Activated CD8-positive, alpha-beta memory T cell treated with anti-CD3 and anti-CD28 coated beads for 4 hours (primary cell): ENCODE results near the gene ZMYM3.
A peak's percentile ranks its signal among the peaks of the same experiment; 100 is the strongest.
"Not testable (repeated sequence)": the region's sequence is repeated elsewhere in the genome, so short reads cannot be mapped to it uniquely, and the experiment has no call there.

ENCODE experiments used
- DNase-seq, 2 donors: peaks; one replicate each; pipeline ENCODE4 v3.0.0-alpha.2; 2020; ENCODE audit warnings: low read depth in 2 of 2

The ZMYM3 gene

DNA sequence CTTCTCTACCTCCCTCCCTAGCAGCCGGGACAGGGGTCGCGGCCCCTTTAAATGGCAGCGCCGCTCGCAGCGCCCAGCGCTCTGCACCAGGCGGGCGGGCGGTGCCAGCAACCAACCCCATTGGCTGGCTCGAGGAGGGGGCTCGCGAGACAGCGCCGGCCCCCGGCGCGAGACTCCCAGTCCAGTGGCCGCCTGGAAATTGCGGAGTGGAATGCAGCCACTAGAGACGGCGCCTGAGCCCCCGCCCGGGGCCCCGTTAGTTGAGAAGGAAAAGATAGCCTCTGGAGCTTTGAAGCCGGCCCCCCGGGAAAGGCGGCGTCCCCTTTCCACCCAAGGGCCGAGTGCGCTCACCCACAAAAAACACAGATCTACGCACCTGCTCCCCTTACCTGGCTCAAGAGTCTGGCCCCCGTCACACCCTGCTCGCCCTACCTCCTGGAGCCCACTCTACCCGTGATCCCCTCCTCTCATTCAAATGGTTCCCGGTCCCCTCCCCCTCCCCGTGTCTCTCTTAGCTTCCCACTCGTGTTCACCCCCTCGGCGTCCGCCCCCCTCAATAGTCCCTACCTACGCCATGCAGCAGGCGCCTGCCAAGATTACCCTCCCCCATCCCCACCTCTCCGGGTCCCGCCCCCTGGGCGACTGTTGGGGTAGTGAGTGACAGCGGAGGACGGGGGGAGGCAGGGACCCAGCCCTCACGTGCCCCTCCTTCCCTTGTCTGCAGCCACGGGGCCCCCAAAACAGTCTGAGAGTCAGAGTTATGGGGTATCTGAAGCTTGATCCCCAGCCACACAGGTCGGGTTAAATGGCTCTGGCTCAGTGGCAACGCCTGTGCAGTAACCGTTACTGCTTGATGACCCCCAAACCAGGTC lies at the start of gene ZMYM3:
TSS of gene ZMYM3 (minus strand) at position 49 of the 872 bp plus-strand sequence. CDS start 885 bp downstream, outside the sequence.
- peak; percentile 52 to 58 for DNase-seq

DNA sequence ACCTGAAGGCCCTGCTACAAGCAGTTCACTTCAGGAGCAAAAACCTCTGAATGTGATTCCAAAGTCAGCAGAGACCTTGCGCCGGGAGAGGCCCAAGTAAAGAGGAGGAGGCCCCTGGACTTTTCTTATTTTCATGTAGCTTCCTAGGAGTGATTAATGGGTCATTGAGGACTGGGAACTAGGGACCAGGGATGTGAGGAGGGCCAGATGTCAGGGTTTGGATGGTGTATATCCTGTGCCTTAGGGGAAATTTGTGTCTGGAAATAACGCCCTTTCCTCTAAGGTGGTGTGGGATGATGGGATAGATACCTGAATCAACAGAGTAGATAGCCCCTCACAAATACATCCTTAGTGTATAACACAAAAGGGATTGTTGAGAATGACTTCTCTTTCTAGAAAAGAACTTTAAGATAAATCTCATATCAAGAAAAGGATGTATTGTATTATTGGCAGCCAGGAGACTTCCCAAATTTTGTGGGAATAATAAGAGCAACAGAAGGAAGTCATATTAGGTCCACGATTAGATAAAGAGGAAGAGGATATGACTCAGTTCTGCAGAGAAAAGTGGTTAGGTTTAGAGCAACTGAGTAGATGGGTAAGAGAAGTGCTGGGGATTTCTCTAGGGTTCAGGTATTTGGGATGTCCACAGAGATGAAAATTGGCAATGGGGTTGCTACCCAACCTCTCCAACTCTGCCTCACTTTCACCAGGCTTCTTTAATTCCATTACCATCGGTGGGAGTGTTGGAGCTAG lies 48.7 kb upstream of the ZMYM3 start:
- DNase-seq: no peak

DNA sequence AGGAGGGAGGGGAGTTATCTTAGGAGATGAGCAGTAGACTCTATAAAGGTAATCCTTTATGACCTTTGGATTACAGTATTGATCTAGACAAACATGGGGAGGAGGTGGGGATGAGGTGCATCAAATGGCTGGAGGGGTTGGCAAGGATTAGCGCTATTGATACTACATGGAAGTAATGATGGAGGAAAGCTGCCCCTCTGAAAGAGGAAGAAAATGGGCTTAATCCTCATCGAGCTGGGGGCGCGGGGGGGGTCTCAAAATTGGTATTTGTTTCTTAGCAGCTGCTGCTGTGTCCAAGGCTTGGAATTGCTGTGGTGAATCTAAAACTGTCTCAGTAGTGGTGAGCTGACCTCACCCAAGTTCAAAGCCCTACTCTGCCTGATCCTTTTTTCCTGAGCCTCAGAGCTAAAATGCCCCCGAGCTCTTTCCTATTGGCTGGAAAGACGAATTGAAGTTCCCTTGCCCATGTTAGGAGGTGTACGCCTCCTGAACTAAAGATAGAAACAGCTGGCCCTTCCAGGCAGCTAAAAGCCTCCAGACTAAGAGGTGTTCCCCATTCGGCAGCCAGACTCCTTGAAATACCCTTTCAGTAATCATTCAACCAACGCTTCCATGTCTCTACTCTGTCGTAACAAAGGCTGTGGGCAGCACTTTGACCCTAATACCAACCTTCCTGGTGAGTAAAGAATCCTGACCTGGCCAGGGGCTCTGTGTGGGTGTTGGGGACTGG lies 47.4 kb upstream of the ZMYM3 start, which contains the start of gene ITGB1BP2:
TSS of gene ITGB1BP2 (plus strand) at position 556 of the 730 bp plus-strand sequence. CDS start at position 613, 57 bp downstream.
- DNase-seq: no peak

DNA sequence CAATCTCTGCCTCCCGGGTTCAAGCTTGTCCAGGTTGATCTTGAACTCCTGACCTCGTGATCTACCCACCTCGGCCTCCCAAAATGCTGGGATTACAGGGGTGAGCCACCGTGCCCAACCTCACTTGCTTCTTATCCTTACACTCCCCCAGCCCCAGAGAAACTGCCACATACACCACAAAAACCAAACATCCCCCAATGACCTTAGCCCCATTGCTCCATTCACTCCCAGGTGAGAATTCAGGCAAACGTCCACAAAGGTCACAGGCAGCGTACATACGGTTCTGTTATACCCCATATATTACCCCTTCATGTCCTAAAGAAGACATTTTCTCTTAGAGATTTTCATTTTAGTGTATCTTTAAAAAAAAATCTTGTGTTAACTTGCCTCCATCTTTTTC lies 46.6 kb upstream of the ZMYM3 start:
- not testable (repeated sequence) for DNase-seq

DNA sequence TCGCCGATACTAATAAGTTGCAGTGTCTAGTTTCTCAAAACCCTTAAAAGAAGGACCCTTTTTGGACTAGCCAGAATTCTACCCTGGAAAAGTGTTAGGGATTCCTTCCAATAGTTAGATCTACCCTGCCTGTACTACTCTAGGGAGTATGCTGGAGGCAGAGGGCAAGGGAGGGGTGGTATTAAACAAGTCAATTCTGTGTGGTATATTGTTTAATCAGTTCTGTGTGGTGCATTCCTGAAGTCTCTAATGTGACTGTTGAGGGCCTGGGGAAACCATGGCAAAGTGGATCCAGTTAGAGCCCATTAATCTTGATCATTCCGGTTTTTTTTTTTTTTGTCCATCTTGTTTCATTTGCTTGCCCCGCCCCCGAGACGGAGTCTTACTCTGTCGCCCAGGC lies 46.1 kb upstream of the ZMYM3 start:
- DNase-seq: not testable (repeated sequence)

DNA sequence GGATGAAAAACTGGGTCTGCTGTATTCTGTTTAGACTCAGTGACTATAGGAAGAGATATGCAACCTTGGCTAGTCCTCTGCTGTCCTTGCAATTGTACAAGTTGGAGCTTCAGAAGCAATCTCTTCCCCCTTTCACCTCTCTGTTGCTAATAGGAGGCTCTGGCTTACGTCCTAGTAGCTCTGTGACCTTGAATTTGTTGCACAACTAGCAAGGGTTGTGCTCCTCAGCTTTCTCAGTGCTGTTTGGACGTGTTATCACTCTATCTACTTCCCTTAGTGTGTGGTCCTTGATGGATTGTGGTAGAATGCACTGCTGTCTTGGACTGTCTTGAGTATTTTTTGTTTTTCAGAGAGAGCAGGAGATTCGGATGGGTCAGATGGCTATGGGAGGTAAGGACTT lies 44.2 kb upstream of the ZMYM3 start:
- no peak for DNase-seq

DNA sequence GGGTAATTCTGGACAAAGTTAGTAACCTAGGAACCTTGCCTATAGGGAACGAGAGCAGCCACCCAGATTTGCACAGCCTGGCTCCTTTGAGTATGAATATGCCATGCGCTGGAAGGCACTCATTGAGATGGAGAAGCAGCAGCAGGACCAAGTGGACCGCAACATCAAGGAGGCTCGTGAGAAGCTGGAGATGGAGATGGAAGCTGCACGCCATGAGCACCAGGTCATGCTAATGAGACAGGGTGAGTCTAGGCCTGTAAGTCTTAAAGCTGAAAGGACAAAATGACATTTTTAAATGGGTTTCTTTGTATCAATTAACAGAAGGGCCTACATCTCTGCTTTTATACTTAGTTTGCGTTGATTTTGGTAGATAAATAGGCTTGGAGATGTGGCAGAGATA lies 42.9 kb upstream of the ZMYM3 start:
- DNase-seq: no peak

DNA sequence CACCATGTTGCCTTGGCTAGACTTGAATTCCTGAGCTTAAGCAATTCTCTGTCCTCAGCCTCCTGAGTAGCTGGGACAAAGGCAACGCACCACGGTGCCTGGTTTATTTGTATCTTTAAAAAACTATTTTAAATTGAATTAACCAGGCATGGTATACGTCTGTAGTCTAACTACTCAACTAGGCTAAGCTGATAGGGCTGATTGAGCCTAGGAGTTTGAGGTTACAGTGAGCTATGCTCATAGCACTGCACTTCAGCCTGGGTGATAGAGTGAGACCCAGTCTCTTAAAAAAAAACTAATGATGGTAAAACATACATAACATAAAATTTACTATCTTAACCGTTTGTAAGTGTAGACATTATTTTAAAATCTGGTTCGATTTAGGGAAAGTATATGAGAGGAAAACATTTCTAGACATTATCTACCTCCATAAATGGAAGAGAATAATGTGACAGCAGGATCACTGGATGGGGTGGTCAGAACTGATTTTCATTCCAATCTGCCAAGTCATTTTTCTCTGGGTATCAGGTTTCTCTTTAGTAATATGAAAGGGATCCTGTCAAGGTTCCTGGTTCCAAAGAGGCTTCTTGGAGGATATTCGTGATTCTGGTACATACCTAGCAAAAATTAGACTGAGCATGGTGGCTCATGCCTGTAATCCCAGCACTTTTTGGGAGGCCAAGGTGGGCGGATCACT lies 38.9 kb upstream of the ZMYM3 start:
- DNase-seq: no peak

DNA sequence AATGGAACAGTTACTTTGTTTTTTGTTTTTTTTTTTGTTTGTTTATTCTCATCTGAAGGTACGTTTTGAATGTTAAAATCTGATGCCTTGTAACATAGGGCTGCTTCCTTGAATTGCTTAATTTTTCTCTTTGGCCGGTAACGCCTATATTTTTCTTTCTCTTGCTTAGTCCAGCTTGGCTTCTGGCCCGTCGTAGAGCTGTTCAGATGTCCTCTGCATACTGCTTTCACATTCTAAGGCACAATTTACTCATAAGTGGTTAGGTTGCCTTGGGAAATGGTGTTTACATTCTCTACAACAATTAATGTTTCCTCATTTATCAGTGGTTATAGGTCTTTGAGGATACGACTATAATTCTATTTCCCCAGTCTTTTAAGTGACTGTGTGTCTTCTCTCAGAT lies 37.4 kb upstream of the ZMYM3 start:
- DNase-seq: no peak

DNA sequence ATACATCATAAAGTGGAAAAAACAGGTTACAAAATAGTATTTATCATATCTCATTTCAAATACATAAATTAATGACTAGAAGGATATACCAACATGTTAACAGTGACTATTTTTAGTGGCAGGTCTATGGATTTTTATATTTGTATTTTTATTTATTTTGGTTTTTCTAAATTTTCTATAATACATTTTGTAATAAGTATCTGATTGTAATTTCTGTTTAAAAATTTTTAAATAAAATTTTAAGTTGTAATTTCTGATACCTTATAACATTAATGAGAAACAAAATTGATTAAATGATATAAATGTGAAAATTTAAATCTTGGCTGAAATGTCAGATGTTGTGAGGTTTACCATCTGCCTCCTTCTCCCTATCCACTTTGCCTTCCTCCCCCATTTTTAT lies 32.0 kb upstream of the ZMYM3 start:
- no peak for DNase-seq

DNA sequence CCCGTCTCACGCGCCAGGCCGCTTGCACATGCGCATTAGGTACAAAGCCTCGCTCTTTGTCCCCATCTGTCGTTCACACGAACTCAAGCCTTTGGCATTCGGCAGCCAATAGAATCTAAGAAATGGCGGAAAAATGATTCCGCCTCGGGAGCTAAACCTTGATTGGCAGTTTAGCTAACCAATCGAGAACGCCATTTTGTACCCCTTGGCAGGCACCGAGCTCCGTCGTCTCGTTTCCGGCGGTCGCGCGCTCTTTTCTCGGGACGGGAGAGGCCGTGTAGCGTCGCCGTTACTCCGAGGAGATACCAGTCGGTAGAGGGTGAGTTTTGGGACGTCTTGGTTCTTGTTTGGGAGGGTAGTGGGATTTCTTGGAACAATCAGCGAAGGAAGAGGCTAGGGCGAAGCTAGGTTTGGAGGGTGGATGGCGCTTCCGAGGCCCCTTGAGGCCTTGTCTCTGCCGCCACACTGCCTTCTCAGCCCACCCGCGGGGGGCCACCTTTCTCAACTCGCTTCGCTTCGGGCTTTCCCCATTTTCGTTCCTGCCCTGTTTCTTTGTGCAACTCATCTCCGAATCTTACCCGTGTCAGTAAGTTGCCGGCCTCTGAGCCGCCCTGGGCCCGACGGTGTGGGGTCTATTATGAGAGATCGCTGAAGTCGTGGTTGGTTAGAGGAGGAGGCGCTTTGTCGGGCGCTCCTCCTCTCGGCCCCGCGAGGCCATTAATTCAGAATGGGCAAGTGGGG lies 29.6 kb upstream of the ZMYM3 start, which contains the start of gene NONO:
TSS of gene NONO (plus strand) at position 233 of the 741 bp plus-strand sequence. CDS start 7,003 bp downstream, outside the sequence.
- peak; percentile 53 to 79 for DNase-seq

DNA sequence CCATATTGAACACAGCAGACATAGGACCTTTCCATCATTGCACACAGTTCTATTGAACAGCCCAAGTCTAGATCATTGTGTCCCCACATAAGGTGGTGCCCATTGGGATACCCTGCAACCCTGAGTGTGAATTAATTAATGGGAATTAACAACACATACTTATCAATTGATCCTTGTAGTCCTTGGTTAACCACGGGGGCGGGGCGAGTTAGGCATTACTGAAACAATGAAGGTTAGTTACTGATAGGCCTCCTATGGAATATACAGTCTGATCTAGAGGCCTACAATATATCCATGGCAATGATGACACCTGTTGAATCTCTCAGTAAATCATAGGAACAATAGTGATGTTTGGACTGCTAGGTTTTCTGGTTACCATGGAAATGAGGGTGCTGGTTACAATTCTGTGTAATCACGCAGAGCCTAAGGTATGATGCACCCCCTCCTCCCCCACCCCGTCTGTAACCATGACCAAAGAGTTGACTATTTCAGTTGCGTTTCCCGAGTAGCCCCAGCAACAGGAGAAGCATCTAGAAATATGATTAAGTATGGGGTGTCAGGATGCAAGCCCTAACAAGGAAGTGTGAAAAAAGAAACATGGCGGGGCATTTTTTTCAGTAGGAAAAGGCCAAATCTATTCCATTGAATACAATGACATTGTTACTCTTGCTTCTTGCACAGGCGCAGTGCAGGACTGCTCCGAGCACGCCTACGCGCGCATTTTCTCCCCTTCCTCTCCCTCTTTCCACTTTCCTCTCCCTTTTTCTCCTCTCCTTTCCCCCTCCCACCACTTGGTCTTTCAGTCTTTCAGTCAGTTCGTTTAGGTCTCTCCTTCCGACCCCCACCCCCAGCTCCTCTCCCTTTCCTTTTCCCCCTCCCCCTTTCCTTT lies 28.8 kb upstream of the ZMYM3 start:
- DNase-seq: peak in 1 of 2 donors; percentile 3

DNA sequence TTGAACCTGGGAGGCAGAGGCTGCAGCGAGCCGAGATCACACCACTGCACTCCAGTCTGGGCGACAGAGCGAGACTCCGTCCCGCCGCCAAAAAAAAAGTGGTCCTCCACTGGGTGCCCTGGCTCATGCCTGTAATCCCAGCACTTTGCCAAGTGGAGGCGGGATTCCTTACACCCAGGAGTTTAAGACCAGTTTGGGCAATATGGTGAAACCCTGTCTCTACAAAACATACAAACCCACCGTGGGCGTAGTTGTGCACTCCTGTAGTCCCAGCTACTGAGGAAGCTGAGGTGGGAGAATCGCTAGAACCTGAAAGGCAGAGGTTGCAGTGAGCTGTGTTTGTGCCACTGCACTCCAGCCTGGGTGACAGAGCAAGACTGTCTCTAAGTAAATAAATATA lies 27.4 kb upstream of the ZMYM3 start:
- DNase-seq: not testable (repeated sequence)

DNA sequence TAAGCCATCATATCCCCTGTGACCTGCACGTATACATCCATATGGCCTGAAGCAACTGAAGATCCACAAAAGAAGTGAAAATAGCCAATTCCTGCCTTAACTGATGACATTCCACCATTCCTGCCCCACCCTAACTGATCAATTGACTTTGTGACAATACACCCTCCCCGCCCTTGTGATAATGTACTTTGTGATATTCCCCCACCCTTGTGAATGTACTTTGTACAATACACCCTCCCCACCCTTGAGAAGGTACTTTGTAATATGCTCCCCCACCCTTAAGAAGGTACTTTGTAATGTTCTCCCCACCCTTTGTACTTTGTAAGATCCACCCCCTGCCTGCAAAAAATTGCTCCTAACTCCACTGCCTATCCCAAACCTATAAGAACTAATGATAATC lies 18.4 kb upstream of the ZMYM3 start:
- DNase-seq: not testable (repeated sequence)

DNA sequence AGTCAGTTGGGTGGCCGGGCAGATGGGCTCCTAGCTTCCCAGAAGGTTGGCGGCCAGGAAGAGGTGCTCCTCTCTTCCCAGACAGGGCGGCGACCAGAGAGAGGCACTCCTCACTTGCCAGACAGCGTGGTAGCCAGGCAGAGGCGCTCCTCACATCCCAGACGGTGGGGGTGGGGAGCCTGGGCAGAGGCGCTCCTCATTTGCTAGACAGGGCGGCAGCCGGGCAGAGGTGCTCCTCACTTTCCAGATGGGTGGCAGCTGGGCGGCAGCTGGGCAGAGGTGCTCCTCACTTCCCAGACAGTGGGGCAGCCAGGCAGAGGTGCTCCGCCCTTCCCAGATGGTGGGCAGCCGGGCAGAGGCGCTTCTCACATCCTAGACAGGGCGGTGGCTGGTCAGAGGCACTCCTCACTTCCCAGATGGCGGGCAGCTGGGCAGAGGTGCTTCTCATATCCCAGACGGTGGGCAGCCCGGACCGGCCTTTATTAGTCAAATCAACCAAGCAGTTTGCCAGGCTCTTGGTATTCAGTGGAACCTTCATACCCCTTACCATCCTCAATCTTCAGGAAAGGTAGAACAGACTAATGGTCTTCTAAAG lies 16.0 kb upstream of the ZMYM3 start:
- DNase-seq: no peak

DNA sequence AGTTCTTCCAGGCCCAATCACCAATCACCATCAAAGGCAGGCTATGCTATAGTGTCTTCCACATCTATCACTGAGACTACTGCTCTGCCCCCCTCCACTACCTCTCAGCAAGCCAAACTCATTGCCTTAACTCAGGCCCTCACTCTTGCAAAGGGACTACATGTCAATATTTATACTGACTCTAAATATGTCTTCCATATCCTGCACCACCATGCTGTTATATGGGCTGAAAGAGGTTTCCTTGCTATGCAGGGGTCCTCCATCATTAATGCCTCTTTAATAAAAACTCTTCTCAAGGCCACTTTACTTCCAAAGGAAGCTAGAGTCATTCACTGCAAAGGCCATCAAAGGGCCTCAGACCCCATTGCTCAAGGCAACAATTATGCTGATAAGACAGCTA lies 14.7 kb upstream of the ZMYM3 start:
- DNase-seq: not testable (repeated sequence)

DNA sequence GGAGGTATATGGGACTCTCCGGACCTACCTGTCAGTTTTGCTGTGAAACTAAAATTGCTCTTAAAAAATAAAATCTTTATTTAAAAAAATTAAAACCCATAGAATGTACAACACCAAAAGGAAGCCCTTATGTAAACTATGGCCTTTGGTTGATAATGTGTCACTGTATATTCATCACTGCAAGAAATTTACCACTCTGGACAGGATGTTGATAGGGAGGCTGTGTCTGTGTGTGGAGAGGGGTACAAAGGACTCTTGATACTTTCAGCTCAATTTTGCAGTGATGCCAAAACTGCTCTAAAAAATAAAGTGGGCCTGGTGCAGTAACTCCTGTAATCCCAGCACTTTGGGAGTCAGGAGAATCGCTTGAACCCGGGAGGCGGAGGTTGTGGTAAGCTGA lies 2.9 kb upstream of the ZMYM3 start:
- no peak for DNase-seq

DNA sequence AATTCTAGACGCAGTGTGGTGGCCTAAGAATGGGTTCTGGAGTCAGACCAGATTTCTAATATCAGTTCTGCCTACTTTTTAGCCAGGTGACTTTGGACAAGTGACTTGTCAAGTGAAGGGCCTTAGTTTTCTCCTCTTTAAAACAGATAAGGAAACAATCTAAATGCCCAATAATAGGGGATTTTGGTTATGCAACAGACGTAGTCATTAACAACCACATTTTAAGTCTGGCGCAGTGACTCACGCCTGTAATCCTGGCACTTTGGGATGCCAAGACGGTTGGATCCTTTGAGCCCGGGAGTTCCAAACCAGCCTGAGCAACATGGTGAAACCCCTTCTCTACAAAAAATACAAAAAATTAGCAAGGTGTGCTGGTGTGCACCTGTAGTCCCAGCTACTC lies 2.1 kb upstream of the ZMYM3 start:
- DNase-seq: no peak
